ENCODE data around the gene MYO1E.

GRCh38 chr15:59104602-59104911 is 268.1 kb downstream of the MYO1E start:
- no peak for TF ChIP-seq CTCF (IDR thresholded peaks at IDR 0.05)
- no peak for TF ChIP-seq POLR2A (IDR thresholded peaks at IDR 0.05)
- no peak for TF ChIP-seq EP300 (IDR thresholded peaks at IDR 0.05)
